Caco-2 (cell line): Measurements from ENCODE around the gene DPM1. TPM values are rescaled to one million over a fixed set of nuclear protein-coding genes. Genes with fewer than 3 reads are reported as not detected.

ENCODE experiments used
- BruUV-seq: library from RNA; stranded (reverse); fragments of 400-500 nt; replicated peaks from 2 replicates; lab custom pipeline; 2021; lab: Mats Ljungman, UMichigan
- CTCF ChIA-PET: fragments of 300-600 bp; sonication (Branson Sonifier 250); formaldehyde crosslinking; loops from one replicate; lab custom pipeline; 2022; ENCODE audit warnings: antibody characterized with exemption; lab: Charles Lee
- POLR2A ChIA-PET: fragments of 300-600 bp; sonication (Branson Sonifier 250); formaldehyde crosslinking; loops from one replicate; lab custom pipeline; 2022; ENCODE audit warnings: antibody characterized with exemption; lab: Charles Lee
- DNase-seq, 2 experiments: peaks; one replicate each; pipeline versions ENCODE4 v3.0.0 to v3.0.0-alpha.2; 2020 to 2022
- H3K27me3 ChIP-seq: replicated peaks from 2 replicates; pipeline ENCODE4 v1.6.0; 2011; ENCODE audit warnings: low read length; ENCODE audit not compliant: control insufficient read depth, insufficient read depth
- H3K36me3 ChIP-seq: 2 replicates; pipeline ENCODE4 v1.5.1; 2011; ENCODE audit warnings: low read length; ENCODE audit not compliant: control insufficient read depth, insufficient read depth
- H3K4me1 ChIP-seq: fragments of 250-450 bp; sonication (Bioruptor Pico); 2 replicates; pipeline ENCODE4 v1.5.1; 2020; ENCODE audit warnings: mild to moderate bottlenecking
- H3K4me3 ChIP-seq: 2 replicates; pipeline ENCODE4 v1.5.1; 2011; ENCODE audit warnings: low read depth, mild to moderate bottlenecking, control low read depth, low read length
- H3K9me3 ChIP-seq: fragments of 250-450 bp; sonication (Bioruptor Pico); 2 replicates; pipeline ENCODE4 v1.5.1; 2020; ENCODE audit warnings: mild to moderate bottlenecking, moderate library complexity
- H3K27ac Mint-ChIP-seq: one replicate; pipeline ENCODE4 v1.8.0; 2022; ENCODE audit warnings: mixed read lengths; ENCODE audit not compliant: unreplicated experiment
- H3K27me3 Mint-ChIP-seq: one replicate; pipeline ENCODE4 v1.8.0; 2022; ENCODE audit warnings: mixed read lengths; ENCODE audit not compliant: insufficient read depth, unreplicated experiment
- H3K36me3 Mint-ChIP-seq: one replicate; pipeline ENCODE4 v1.8.0; 2022; ENCODE audit warnings: mild to moderate bottlenecking, mixed read lengths; ENCODE audit not compliant: insufficient read depth, unreplicated experiment
- H3K4me1 Mint-ChIP-seq: one replicate; pipeline ENCODE4 v1.8.0; 2022; ENCODE audit warnings: low read depth, mixed read lengths; ENCODE audit not compliant: unreplicated experiment
- H3K4me3 Mint-ChIP-seq: one replicate; pipeline ENCODE4 v1.8.0; 2022; ENCODE audit warnings: mild to moderate bottlenecking, moderate library complexity, mixed read lengths; ENCODE audit not compliant: unreplicated experiment
- H3K9me3 Mint-ChIP-seq: one replicate; pipeline ENCODE4 v1.8.0; 2022; ENCODE audit warnings: mixed read lengths; ENCODE audit not compliant: unreplicated experiment
- intact Hi-C: fragments of 100-400 bp; cut with micrococcal nuclease; formaldehyde crosslinking; loops from one replicate; pipeline ENCODE4 v1.10.0; 2022; ENCODE audit not compliant: unreplicated experiment
- total RNA-seq: library from RNA; stranded (reverse); gene quantifications from 2 replicates; pipeline ENCODE4 v1.2.3, GENCODE V29; 2022
- TF ChIP-seq, protein P1 (sequence below), 2 experiments: fragments of 200-600 bp in 1 of 2; IDR thresholded peaks; 1 replicate in 1 of 2; 2 replicates in 1 of 2; pipeline versions ENCODE4 v1.5.1 to v1.8.0; 2011 to 2022; ENCODE audit warnings: antibody characterized with exemption in 1 of 2, control low read depth in 1 of 2, inconsistent platforms in 1 of 2, low read depth in 1 of 2, low read length in 1 of 2, mild to moderate bottlenecking in 1 of 2, moderate library complexity in 1 of 2; ENCODE audit not compliant: insufficient read depth in 1 of 2, severe bottlenecking in 1 of 2, unreplicated experiment in 1 of 2

The DPM1 gene
- total RNA-seq, 1 experiment from 2014 or later = 188 TPM

- Histone ChIP-seq H3K27me3 (no peaks in the 10 kb centered on the region), H3K9me3 (no peaks in the 10 kb centered on the region), H3K4me3 (no peak overlapping the region), H3K36me3 (peaks cover 8% of the 10 kb centered on the region), H3K4me1 (peaks cover 11% of the 10 kb centered on the region)
- Mint-ChIP-seq H3K4me1 (peaks cover 38% of the 10 kb centered on the region), H3K36me3 (peaks cover 95% of the 10 kb centered on the region), H3K27me3 (no peaks in the 10 kb centered on the region), H3K4me3 (no peak overlapping the region), H3K9me3 (no peaks in the 10 kb centered on the region), H3K27ac (no peak overlapping the region)
- intact Hi-C loops = no loop called here
- CTCF ChIA-PET = interaction anchor here (0.7 to 1.2 kb wide), 3 partner anchors 9 to 111 kb away, joined by 3 to 4 read pairs (median 3); no protein-coding TSS in a partner anchor
- no peak for DNase-seq
- TF ChIP-seq, protein P1, sequence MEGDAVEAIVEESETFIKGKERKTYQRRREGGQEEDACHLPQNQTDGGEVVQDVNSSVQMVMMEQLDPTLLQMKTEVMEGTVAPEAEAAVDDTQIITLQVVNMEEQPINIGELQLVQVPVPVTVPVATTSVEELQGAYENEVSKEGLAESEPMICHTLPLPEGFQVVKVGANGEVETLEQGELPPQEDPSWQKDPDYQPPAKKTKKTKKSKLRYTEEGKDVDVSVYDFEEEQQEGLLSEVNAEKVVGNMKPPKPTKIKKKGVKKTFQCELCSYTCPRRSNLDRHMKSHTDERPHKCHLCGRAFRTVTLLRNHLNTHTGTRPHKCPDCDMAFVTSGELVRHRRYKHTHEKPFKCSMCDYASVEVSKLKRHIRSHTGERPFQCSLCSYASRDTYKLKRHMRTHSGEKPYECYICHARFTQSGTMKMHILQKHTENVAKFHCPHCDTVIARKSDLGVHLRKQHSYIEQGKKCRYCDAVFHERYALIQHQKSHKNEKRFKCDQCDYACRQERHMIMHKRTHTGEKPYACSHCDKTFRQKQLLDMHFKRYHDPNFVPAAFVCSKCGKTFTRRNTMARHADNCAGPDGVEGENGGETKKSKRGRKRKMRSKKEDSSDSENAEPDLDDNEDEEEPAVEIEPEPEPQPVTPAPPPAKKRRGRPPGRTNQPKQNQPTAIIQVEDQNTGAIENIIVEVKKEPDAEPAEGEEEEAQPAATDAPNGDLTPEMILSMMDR (IDR thresholded peaks at IDR 0.05; ENCODE audit: insufficient read depth in 1 of 2, low read depth in 1 of 2, low read length in 1 of 2, severe bottlenecking in 1 of 2, unreplicated experiment in 1 of 2) = no peak
- no TSS peak for BruUV-seq
- POLR2A ChIA-PET = no interaction called here
These were observed 54.2 kb downstream of the DPM1 start for GRCh38 chr20:50904067-50904570.

DNA sequence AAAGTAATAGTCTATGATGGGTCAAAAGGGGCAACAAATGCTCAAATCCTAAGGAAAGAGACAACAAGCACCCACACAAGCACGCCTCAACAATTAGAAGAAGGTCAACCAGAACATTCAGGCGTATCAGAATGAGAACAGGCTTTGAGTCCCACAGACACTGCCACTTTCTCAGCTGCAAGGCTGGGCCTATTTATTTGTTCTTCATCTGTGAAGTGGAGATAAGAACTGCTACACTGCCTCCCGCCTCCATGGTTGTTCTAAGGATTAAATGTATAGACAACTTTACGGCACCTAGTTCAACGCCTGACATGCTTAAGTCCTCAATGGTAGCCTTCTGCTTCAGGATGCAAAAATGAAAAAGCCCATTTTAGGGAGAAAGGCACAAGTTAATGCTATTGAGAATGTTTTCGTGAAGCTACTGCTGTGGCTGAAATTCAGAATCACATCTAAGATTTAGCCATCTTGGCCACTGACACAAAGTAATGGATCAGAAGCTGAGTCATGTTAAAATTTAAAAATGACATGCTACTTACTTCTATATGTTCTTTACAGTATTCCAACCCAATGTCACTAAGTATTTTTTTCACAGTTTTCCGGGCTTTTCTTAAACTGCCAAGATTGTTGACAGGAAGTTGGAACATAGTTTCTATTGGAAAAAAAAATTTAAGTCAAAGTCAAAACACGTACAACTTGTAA, 54.8 kb downstream of the DPM1 start:
- no TSS peak for BruUV-seq
- Mint-ChIP-seq H3K27me3 (no peaks in the 10 kb centered on the region), H3K27ac (no peak overlapping the region), H3K36me3 (peaks cover 95% of the 10 kb centered on the region), H3K4me1 (peaks cover 38% of the 10 kb centered on the region), H3K4me3 (no peak overlapping the region), H3K9me3 (no peaks in the 10 kb centered on the region)
- ChIA-PET CTCF (interaction anchor here (0.7 to 1.2 kb wide), 3 partner anchors 8 to 110 kb away, joined by 3 to 4 read pairs (median 3); no protein-coding TSS in a partner anchor), POLR2A (interaction anchor here (0.6 kb wide), 1 partner anchor 19 kb away, joined by 7 read pairs; no protein-coding TSS in a partner anchor)
- intact Hi-C loops = no loop called here
- TF ChIP-seq, protein P1 (IDR thresholded peaks at IDR 0.05; ENCODE audit: insufficient read depth in 1 of 2, low read depth in 1 of 2, low read length in 1 of 2, severe bottlenecking in 1 of 2, unreplicated experiment in 1 of 2) = no peak
- Histone ChIP-seq H3K4me3 (no peak overlapping the region), H3K27me3 (no peaks in the 10 kb centered on the region), H3K36me3 (peaks cover 6% of the 10 kb centered on the region), H3K4me1 (peaks cover 11% of the 10 kb centered on the region), H3K9me3 (no peaks in the 10 kb centered on the region)
- peak in 1 of 2 experiments; percentile 41 for DNase-seq

DNA sequence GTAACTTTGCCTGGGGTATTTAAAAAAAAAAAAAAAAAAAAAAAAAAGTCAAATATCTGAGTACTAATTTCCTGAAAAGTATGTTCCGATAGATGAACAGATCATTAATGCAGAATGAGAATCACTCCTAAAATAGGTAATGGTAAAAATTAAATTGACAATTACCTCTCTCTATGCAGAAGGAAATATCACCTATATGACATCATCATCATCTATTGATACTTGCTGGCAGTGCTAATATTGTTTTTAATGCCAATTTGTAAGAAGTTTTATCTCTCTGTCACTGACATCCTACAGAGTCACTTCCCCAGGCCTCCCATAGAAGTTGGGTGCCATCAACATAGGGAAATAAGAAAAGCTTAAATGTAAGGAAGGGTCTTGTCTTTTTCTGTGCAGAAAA, 57.0 kb downstream of the DPM1 start:
- no peaks in the 10 kb centered on the region for H3K27me3 ChIP-seq
- BruUV-seq = no TSS peak
- no peak for DNase-seq
- Mint-ChIP-seq H3K9me3 (no peaks in the 10 kb centered on the region), H3K27me3 (no peaks in the 10 kb centered on the region), H3K27ac (no peak overlapping the region), H3K4me3 (no peak overlapping the region), H3K4me1 (peaks cover 42% of the 10 kb centered on the region), H3K36me3 (peaks cover 95% of the 10 kb centered on the region)
- no peak overlapping the region for H3K4me3 ChIP-seq
- H3K36me3 ChIP-seq = peaks cover 8% of the 10 kb centered on the region
- CTCF ChIA-PET = interaction anchor here (1.8 kb wide), 1 partner anchor 107 kb away, joined by 8 read pairs; the partner anchor contains the start of gene BCAS4
- intact Hi-C loops = no loop called here
- H3K4me1 ChIP-seq = peaks cover 11% of the 10 kb centered on the region
- TF ChIP-seq, protein P1 (IDR thresholded peaks at IDR 0.05; ENCODE audit: insufficient read depth in 1 of 2, low read depth in 1 of 2, low read length in 1 of 2, severe bottlenecking in 1 of 2, unreplicated experiment in 1 of 2) = no peak
- POLR2A ChIA-PET = no interaction called here
- H3K9me3 ChIP-seq = no peaks in the 10 kb centered on the region
